HG02571 (cell line): ENCODE data around the gene HORMAD1.
"Not testable (repeated sequence)": the region's sequence is repeated elsewhere in the genome, so short reads cannot be mapped to it uniquely, and the experiment has no call there.

Experiments used
- ATAC-seq: cut with Tn5 transposase; IDR thresholded peaks from one replicate; pipeline ENCODE4 v1.9.1; 2021; ENCODE audit warnings: mild to moderate bottlenecking, moderate library complexity; ENCODE audit not compliant: unreplicated experiment

Gene HORMAD1, protein sequence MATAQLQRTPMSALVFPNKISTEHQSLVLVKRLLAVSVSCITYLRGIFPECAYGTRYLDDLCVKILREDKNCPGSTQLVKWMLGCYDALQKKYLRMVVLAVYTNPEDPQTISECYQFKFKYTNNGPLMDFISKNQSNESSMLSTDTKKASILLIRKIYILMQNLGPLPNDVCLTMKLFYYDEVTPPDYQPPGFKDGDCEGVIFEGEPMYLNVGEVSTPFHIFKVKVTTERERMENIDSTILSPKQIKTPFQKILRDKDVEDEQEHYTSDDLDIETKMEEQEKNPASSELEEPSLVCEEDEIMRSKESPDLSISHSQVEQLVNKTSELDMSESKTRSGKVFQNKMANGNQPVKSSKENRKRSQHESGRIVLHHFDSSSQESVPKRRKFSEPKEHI

DNA sequence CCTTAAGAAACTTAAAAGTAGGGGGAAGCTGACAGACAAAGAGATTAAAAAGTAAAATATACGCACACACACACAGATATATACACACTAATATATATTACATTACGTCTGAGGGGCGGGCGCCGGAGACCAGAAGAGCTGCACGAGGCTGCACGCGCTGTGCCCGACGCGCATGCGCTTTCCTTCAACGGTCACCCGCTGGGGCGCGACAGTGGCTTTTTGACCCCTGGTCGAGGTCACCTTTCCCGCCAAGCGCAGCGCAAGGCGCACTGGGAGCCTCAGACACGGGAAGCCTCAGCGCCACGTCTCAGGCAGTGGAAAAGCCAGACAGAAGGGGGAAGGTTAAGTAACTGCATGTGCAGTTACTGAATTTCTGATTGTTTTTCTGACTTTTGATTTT is at the start of gene HORMAD1:
Gene HORMAD1, minus strand, starts transcription at position 193 of the 400 bp plus-strand sequence. CDS start 1,390 bp downstream, outside the sequence.
- no peak for ATAC-seq

GRCh38 chr1:150767704-150768103 is 47.0 kb upstream of the HORMAD1 start:
- not testable (repeated sequence) for ATAC-seq

DNA sequence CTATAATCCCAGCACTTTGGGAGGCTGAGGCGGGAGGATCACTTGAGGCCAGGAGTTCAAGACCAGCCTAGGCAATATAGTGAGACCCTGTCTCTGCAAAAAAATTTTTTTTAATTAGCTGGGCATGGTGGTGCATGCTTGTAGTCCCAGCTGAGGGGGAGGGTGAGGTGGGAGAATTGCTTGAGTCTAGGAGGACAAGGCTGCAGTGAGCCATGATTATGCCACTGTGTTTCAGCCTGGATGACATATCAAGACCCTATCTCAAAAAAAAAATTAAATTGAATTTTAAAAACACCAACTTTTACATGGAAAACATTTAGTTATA is 45.2 kb upstream of the HORMAD1 start:
- not testable (repeated sequence) for ATAC-seq

DNA sequence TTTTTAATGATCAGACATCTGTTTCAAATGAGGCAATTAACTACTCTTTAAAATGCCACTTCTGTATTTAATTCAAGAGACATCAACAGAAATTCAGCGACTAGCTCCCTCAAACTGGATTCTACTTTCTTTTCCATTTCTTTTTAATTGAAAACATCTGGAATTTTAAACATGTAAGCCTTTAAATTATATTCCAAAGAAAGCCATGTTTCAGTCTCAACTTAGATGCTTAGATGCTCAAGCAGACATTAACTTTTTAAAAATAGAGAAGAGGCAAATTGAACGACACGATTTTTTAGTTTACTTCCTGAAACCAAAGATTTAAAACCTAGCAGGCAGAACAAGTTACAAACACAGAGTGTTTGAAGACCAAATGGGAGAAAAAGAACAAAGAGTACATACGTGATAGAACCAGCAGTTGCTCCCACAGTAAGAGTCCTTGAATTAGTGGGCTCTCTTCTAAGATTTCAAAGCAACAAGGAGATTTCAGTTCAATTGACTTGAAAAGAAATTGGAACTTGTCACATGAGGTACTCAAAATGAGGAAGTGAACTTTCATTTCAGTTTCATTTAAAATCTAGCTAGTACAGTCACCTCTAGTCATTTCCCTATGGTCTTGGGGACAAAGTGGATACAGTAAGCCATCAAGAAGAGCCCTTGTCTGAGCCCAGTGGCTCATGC is 44.7 kb upstream of the HORMAD1 start, which contains the start of gene CTSS:
Gene CTSS, minus strand, starts transcription at position 483 of the 681 bp plus-strand sequence. CDS start 1,015 bp downstream, outside the sequence.
- peak; percentile 77 for ATAC-seq

DNA sequence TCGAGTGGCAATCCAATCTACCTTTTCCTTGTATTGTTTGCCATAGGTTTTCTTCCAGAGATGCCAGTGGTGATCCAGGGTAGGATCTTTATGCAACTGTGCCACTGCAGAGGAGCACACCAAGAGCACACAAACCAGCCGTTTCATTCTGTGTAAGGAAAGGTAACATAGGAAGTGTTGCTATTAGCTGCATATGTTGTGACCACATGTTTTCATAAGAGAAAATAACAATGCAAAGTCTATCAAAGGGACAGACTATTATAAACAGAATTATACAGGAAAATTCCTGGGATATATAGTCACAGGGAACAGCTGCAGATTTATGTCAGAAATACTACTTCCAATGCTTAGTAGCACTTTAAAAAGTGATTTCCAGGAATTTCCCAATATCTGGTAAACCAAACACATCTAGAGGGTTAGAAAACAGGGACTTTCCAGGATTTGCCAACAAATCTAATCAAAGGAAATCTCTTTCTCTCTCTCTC is 44.0 kb upstream of the HORMAD1 start:
- ATAC-seq, result no peak

DNA sequence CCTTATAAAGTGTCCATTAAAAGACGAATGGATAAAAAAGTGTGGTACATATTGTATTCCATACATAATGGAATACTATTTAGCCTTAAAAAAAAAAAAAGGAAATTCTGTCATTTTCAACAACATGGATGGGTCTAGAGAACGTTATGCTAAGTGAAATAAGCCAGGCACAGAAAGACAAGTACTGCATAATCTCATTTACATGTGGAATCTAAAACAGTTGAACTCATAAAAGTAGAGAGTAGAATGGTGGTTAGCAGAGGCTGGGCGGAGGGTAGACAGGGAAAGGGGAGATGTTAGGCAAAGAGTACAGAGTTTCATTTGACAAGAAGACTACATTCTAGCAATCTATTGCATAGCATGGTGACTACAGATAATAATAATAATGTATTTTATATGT is 42.3 kb upstream of the HORMAD1 start:
- no peak for ATAC-seq

DNA sequence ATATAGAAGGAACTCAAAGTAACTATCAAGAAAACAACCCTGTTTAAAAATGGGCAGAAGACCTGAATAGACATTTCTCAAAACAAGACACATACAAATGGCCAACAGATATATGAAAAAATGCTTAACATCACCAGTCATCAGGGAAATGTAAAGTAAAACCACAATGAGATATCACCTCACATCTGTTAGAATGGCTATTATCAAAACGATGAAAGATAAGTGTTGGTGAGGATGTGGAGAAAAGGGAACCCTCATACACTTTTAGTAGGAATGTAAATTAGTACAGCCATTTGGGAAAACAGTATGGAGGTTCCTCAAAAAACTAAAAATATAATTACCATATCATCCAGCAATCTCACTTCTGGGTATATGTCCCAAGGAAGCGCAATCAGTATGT is 41.9 kb upstream of the HORMAD1 start:
- no peak for ATAC-seq

DNA sequence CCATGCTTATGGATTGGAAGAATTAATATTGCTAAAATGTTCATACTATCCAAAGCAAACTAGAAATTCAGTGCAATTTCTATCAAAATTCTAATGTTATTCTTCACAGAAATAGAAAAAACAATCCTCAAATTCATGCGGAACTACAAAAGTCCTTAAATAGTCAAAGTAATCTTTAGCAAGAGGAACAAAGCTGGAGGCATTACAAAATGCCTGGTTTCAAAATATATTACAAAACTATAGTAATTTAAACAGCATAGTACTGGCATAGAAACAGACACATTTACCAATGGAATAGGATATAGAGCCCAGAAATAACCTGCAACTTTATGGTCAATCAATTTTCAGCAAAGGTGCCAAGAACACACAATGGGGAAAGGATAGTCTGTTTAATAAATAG is 41.1 kb upstream of the HORMAD1 start:
- ATAC-seq, result no peak

- no peak for ATAC-seq
Measured at GRCh38 chr1:150760013-150760412, 39.3 kb upstream of the HORMAD1 start.

GRCh38 chr1:150753416-150753815 is 32.7 kb upstream of the HORMAD1 start:
- no peak for ATAC-seq

- ATAC-seq, result no peak
Measured at GRCh38 chr1:150751443-150751842, 30.7 kb upstream of the HORMAD1 start.

DNA sequence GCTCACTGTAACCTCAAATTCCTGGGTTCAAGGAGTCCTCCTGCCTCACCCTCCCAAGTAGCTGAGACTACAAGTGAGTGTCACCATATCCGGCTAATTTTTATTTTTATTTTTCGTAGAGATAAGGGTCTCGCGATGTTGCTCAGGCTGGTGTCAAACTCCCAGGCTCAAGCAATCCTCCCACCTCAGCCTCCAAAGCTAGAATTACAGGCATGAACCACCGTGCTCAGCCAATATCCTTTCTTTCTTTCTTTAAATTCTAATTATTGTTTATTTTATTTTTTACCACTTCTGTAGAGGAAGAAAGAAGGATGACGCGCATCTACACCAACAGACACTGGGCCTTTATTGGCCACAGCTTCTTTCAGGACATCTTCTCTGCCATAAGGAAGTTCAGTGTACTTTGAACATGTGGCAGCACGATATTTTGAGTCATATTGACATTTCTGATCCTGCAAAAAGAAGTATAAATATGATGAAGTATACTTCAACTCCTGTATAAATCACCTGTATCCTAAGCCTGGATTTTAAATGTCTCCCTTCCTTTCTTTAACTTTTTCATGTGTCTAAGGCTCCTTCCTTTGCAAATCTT is 29.1 kb upstream of the HORMAD1 start:
- ATAC-seq, result no peak

DNA sequence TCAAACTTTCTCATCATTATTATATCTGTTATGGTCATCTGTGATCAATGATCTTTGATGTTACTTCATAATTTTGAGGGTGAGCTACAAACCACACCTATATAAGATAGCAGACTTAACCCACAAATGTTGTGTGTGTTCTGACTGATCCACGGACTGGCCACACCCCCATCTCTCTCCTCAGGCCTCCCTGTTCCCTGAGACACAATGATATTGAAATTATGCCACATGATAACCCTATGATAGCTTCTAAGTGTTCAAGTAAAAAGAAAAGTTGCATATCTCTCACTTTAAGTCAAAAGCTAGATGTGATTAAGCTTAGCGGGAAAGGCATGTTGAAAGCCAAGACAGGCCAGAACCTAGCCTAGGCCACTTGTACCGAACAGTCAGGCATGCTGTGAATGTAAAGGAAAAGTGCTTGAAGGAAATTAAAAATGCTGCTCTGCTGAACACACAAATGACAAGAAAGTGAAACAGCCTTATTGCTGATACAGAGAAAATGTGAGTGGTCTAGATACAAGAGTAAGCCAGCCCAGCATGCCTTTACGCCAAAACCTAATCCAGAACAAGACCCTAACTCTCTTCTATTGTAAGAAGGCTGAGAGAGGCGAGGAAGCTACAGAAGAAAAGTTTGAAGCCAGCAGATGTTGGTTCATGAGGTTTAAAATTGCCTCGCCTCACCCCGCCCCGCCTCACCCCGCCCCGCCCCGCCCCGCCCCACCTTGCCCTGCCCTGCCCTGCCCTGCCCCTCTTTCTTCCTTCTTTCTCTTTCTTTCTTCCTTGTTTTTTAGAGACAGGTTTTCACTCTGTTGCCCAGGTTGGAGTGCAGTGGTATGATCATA is 28.4 kb upstream of the HORMAD1 start:
- ATAC-seq, result no peak

- no peak for ATAC-seq
Measured at GRCh38 chr1:150730130-150730721, 9.5 kb upstream of the HORMAD1 start.

DNA sequence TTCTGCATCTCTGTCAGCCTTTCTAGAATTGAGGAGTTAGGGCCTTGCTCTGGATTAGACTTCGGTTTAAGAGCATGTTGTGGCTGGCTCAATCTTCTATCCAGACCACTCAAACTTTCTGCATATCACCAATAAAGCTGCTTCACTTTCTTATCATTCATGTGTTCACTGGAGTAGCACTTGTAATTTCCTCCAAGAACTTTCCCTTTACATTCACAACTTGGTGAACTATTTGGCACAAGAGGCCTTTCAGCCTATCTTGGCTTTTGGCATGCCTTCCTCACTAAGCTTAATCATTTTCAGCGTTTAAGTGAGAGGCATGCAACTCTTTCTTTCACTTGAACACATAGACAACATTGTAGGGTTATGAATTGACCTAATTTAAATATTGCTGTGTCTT is 3.6 kb upstream of the HORMAD1 start:
- ATAC-seq, result no peak

DNA sequence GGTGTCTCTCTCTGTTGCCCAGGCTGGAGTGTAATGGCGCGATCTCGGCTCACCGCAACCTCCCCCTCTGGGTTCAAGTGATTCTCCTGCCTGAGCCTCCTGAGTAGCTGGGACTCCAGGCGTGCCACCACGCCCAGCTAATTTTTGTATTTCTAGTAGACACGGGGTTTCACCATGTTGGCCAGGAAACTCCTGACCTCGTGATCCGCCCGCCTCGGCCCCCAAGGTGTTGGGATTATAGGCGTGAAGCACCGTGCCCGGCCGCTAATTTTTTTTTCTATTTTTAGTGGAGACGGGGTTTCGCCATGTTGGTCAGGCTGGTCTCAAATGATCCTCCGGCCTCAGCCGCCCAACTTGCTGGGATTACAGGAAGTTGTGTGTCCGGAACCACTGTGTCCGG is 597 bp downstream of the HORMAD1 start:
- no peak for ATAC-seq

GRCh38 chr1:150718225-150718891 is 2.3 kb downstream of the HORMAD1 start:
- no peak for ATAC-seq

GRCh38 chr1:150709031-150709430 is 11.7 kb downstream of the HORMAD1 start:
- ATAC-seq, result not testable (repeated sequence)

DNA sequence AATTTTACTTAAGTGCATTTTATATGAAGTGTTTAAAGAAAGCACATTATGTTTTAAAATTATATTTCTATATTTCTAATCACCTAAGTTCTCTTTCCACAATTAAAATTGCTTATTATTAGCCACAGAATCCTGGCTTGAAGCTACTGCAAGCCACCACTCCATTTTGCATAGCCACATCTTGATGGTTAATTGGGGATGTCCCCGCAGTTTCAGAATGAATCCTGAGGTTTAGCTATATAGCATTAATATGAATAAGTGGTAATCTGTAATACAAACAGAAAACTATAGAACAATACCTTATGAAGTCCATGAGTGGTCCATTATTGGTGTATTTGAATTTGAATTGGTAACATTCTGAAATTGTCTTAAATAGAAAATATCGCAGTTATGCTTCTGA is 12.1 kb downstream of the HORMAD1 start:
- ATAC-seq, result peak; percentile 71

DNA sequence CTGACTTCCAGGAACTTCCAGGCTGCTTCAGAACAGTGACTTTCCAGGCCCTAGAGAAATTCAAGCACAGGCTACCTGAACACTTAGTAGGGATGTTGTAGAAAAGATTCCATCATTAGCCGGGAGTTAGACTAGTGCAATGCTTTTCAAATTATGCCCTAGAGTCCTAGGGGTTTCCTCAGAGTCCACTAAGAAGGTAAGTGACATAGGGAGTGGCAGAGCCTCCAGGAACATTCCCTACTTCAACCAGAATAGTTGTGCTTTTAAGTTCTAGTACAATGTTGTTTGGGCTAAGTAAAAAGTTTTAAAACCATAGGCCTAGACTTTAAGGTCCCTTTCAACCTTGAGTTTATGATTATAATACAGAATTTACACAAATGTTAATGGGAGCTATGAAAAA is 14.6 kb downstream of the HORMAD1 start:
- no peak for ATAC-seq
